B cell (primary cell): ENCODE results near the gene SRRM5. TPM values are rescaled to one million over a fixed set of nuclear protein-coding genes. Genes with fewer than 3 reads are reported as not detected.

Experiments used
- ATAC-seq: fragments of 200-7000 bp; cut with Tn5 transposase; one replicate; pipeline ENCODE4 v1.10.0; 2021; ENCODE audit warnings: low read depth, mild to moderate bottlenecking, moderate number of reproducible peaks, moderate library complexity
- CTCF ChIA-PET: fragments of 350-600 bp; sonication (Branson Sonifier 250); formaldehyde crosslinking; loops from one replicate; lab custom pipeline; 2021; ENCODE audit warnings: antibody characterized with exemption, inconsistent platforms; lab: Charles Lee
- POLR2A ChIA-PET: fragments of 350-600 bp; sonication (Branson Sonifier 250); formaldehyde crosslinking; loops from one replicate; lab custom pipeline; 2021; ENCODE audit warnings: antibody characterized with exemption; lab: Charles Lee
- DNase-seq: peaks from one replicate; pipeline ENCODE4 v3.0.0; 2013
- H2AFZ ChIP-seq: 2 replicates; pipeline ENCODE4 v1.6.1; 2012; ENCODE audit warnings: mild to moderate bottlenecking, low read depth, low read length; ENCODE audit not compliant: insufficient read depth, poor library complexity, severe bottlenecking
- H3K27ac ChIP-seq, 2 donors: 1 replicate in 1 of 2; 2 replicates in 1 of 2; pipeline ENCODE4 v1.5.1; 2012 to 2013; ENCODE audit warnings: low read length in 2 of 2, mild to moderate bottlenecking in 2 of 2, moderate library complexity in 1 of 2
- H3K27me3 ChIP-seq, 4 experiments: fragments of 200-600 bp in 1 of 4; sonication (generic) in 1 of 4; replicated peaks in 1 of 4; 1 replicate in 2 of 4; 2 replicates in 2 of 4; pipeline versions ENCODE4 v1.6.1 to v1.7.0; 2013 to 2016; ENCODE audit warnings: low read length in 3 of 4, mild to moderate bottlenecking in 2 of 4, mixed read lengths in 1 of 4, moderate library complexity in 1 of 4; ENCODE audit not compliant: insufficient read depth in 4 of 4, control insufficient read depth in 3 of 4; ENCODE audit errors: control extremely low read depth in 1 of 4
- H3K36me3 ChIP-seq, 2 experiments: replicated peaks in 1 of 2; 1 replicate in 1 of 2; 2 replicates in 1 of 2; pipeline versions ENCODE4 v1.6.1 to v1.7.1; 2013; ENCODE audit warnings: low read length in 1 of 2; ENCODE audit not compliant: insufficient read depth in 2 of 2, control insufficient read depth in 1 of 2; ENCODE audit errors: control extremely low read depth in 1 of 2, extremely low read depth in 1 of 2
- H3K4me1 ChIP-seq, 2 donors: fragments of 200-600 bp in 1 of 2; sonication (generic) in 1 of 2; 1 replicate in 1 of 2; 2 replicates in 1 of 2; pipeline versions ENCODE4 v1.5.1 to v1.6.1; 2013 to 2017; ENCODE audit warnings: low read length in 2 of 2; ENCODE audit not compliant: control insufficient read depth in 2 of 2, insufficient read depth in 2 of 2
- H3K4me2 ChIP-seq: replicated peaks from 2 replicates; pipeline ENCODE3; 2012; ENCODE audit warnings: mild to moderate bottlenecking, low read depth, low read length; ENCODE audit not compliant: poor library complexity, severe bottlenecking
- H3K4me3 ChIP-seq, 5 experiments: fragments of 200-600 bp in 1 of 5; sonication (generic) in 1 of 5; 1 replicate in 3 of 5; 2 replicates in 2 of 5; pipeline versions ENCODE4 v1.5.1 to v1.7.0; 2011 to 2016; ENCODE audit warnings: low read length in 4 of 5, mild to moderate bottlenecking in 4 of 5, low read depth in 2 of 5, control low read depth in 1 of 5, moderate library complexity in 1 of 5; ENCODE audit not compliant: insufficient read depth in 1 of 5; ENCODE audit errors: control extremely low read depth in 1 of 5, extremely low read depth in 1 of 5
- H3K79me2 ChIP-seq: fragments of 200-600 bp; sonication (generic); one replicate; pipeline ENCODE4 v1.6.0; 2016; ENCODE audit warnings: low read length; ENCODE audit not compliant: control insufficient read depth, insufficient read depth
- H3K9ac ChIP-seq: fragments of 200-600 bp; sonication (generic); 2 replicates; pipeline ENCODE4 v1.6.1; 2017; ENCODE audit warnings: mild to moderate bottlenecking, low read length, moderate library complexity
- H3K9me3 ChIP-seq, 3 donors: one replicate each; pipeline versions ENCODE4 v1.6.1 to v1.7.1; 2013; ENCODE audit warnings: low read length in 2 of 3; ENCODE audit not compliant: control insufficient read depth in 2 of 3, insufficient read depth in 1 of 3; ENCODE audit errors: control extremely low read depth in 1 of 3
- H4K20me1 ChIP-seq: 2 replicates; pipeline ENCODE4 v1.6.0; 2012; ENCODE audit warnings: mild to moderate bottlenecking, low read length; ENCODE audit not compliant: insufficient read depth, control insufficient read depth, poor library complexity, severe bottlenecking
- H3K27ac Mint-ChIP-seq: one replicate; pipeline ENCODE4 v1.8.0; 2021; ENCODE audit warnings: mixed read lengths
- H3K27me3 Mint-ChIP-seq: one replicate; pipeline ENCODE4 v1.8.0; 2021; ENCODE audit warnings: mixed read lengths
- H3K4me1 Mint-ChIP-seq: one replicate; pipeline ENCODE4 v1.8.0; 2021; ENCODE audit warnings: mixed read lengths
- H3K4me3 Mint-ChIP-seq: one replicate; pipeline ENCODE4 v1.8.0; 2021; ENCODE audit warnings: mixed read lengths
- H3K9me3 Mint-ChIP-seq: one replicate; pipeline ENCODE4 v1.8.0; 2022; ENCODE audit warnings: mixed read lengths; ENCODE audit not compliant: insufficient read depth
- CTCF ChIP-seq: fragments of 200-600 bp; IDR thresholded peaks from one replicate; pipeline ENCODE4 v1.8.0; 2022; ENCODE audit warnings: antibody characterized with exemption, mild to moderate bottlenecking
- EZH2 ChIP-seq: IDR thresholded peaks from 2 replicates; pipeline ENCODE4 v1.6.1; 2012; ENCODE audit warnings: borderline replicate concordance, low read depth, mild to moderate bottlenecking, moderate library complexity, low read length; ENCODE audit not compliant: insufficient read depth, poor library complexity, severe bottlenecking
- WGBS: methylation state at CpG from one replicate; pipeline ENCODE4 v1.1.5; 2013; ENCODE audit warnings: missing lambda C conversion rate; ENCODE audit not compliant: insufficient coverage; 5-methylcytosine and 5-hydroxymethylcytosine counted together
- intact Hi-C: fragments of 100-400 bp; cut with micrococcal nuclease; formaldehyde crosslinking; loops from one replicate; pipeline ENCODE4 v1.10.0; 2022
- polyA plus RNA-seq: library from polyadenylated mRNA; depleted of rRNA; stranded (reverse); fragments of >200 nt; gene quantifications from 2 replicates; pipeline ENCODE4 v1.2.3, GENCODE V29; 2012
- total RNA-seq, 2 donors: library from RNA; stranded (reverse); fragments of 120-200 nt in 1 of 2; gene quantifications; 1 replicate in 1 of 2; 2 replicates in 1 of 2; pipeline versions ENCODE4 v1.2.3 to v1.2.4, GENCODE V29; 2013 to 2022

Gene SRRM5
- total and polyA plus RNA-seq, 2 donors (not counting 1 experiment from before 2014, with no cell fraction given) = 0.64 to 1.4 TPM

GRCh38 chr19:43594081-43594697 lies 17.7 kb upstream of the SRRM5 start:
- peaks cover 59% of the 10 kb centered on the region for H3K79me2 ChIP-seq
- CTCF ChIA-PET = interaction anchor here (0.7 to 7.5 kb wide), 31 partner anchors 10 to 216 kb away, joined by 3 to 126 read pairs (median 5); partner anchors contain the start of genes PINLYP, XRCC1 and ZNF575
- Mint-ChIP-seq H3K9me3 (no peaks in the 10 kb centered on the region), H3K27ac (no peak overlapping the region), H3K27me3 (no peaks in the 10 kb centered on the region), H3K4me1 (peaks cover 58% of the 10 kb centered on the region), H3K4me3 (peak overlapping the region; percentile 98)
- WGBS = 93% methylated on average over 7 of the region's 10 CpGs
- peaks cover 27 to 55% of the 10 kb centered on the region in 2 donors for H3K4me1 ChIP-seq
- H3K9ac ChIP-seq = peak overlapping the region; percentile 74
- DNase-seq (no peak), ATAC-seq (no peak)
- no peaks in the 10 kb centered on the region for H3K9me3 ChIP-seq
- POLR2A ChIA-PET = interaction anchor here (1.0 kb wide), 2 partner anchors 39 to 61 kb away, joined by 3 to 4 read pairs; partner anchors contain the start of gene ZNF575
- H3K27me3 ChIP-seq = no peaks in the 10 kb centered on the region
- TF ChIP-seq EZH2 (no peak), CTCF (no peak)
- peak overlapping the region; percentile 79 for H3K4me2 ChIP-seq
- peak overlapping the region; percentile 87 for H2AFZ ChIP-seq
- peak overlapping the region in 3 of 5 experiments; percentile 73 to 82 (median 73) for H3K4me3 ChIP-seq
- H4K20me1 ChIP-seq = peaks cover 5% of the 10 kb centered on the region
- peaks cover 0 to 24% of the 10 kb centered on the region in 2 experiments for H3K36me3 ChIP-seq
- no peak overlapping the region for H3K27ac ChIP-seq
- intact Hi-C loops = loop anchor here (1.0 kb wide), 1 partner anchor 147 kb away; no protein-coding TSS in a partner anchor
